SU-DHL-6 (cell line): ENCODE measurements around the gene MRGPRX3.

Experiments
- H2AFZ ChIP-seq: fragments of 200-600 bp; sonication (generic); 2 replicates; pipeline ENCODE4 v1.6.1; 2014; ENCODE audit warnings: low read depth, mild to moderate bottlenecking, moderate library complexity, mixed read lengths, antibody characterized with exemption, low read length; ENCODE audit not compliant: severe bottlenecking
- H3F3A ChIP-seq: fragments of 200-600 bp; shearing (Covaris generic); 2 replicates; pipeline ENCODE4 v1.6.0; 2016; ENCODE audit warnings: antibody characterized with exemption, mild to moderate bottlenecking; ENCODE audit not compliant: insufficient read depth
- H3K27ac ChIP-seq: fragments of 200-600 bp; sonication (generic); 2 replicates; pipeline ENCODE4 v1.5.1; 2016; ENCODE audit warnings: low read depth, mild to moderate bottlenecking, low read length, moderate library complexity, mixed read lengths
- H3K27me3 ChIP-seq: fragments of 200-600 bp; sonication (generic), shearing (Covaris generic); 2 replicates; pipeline ENCODE4 v1.6.0; 2014; ENCODE audit warnings: mild to moderate bottlenecking, low read length
- H3K36me3 ChIP-seq: fragments of 200-600 bp; sonication (generic); 2 replicates; pipeline ENCODE4 v1.6.1; 2014; ENCODE audit warnings: mild to moderate bottlenecking, low read length, mixed read lengths
- H3K4me2 ChIP-seq: fragments of 300-600, 200-600 bp; shearing (Covaris generic), sonication (generic); 2 replicates; pipeline ENCODE4 v1.6.0; 2014; ENCODE audit warnings: low read length, low read depth, mild to moderate bottlenecking; ENCODE audit not compliant: poor library complexity, severe bottlenecking
- H3K4me3 ChIP-seq: fragments of 200-600 bp; sonication (generic); 2 replicates; pipeline ENCODE4 v1.5.1; 2014; ENCODE audit warnings: antibody characterized with exemption, low read length, mild to moderate bottlenecking, mixed read lengths; ENCODE audit not compliant: insufficient read depth, poor library complexity, severe bottlenecking
- H3K79me2 ChIP-seq: fragments of 200-600 bp; sonication (generic); 2 replicates; pipeline ENCODE4 v1.6.1; 2014; ENCODE audit warnings: mild to moderate bottlenecking, low read length, moderate library complexity; ENCODE audit not compliant: insufficient read depth
- H3K9ac ChIP-seq: fragments of 200-600 bp; sonication (generic); 2 replicates; pipeline ENCODE4 v1.7.0; 2014; ENCODE audit warnings: mild to moderate bottlenecking, low read length
- H3K9me2 ChIP-seq: fragments of 200-600 bp; sonication (generic); replicated peaks from 2 replicates; pipeline ENCODE4 v1.6.1; 2014; ENCODE audit warnings: low read length; ENCODE audit not compliant: insufficient read depth
- H3K9me3 ChIP-seq: fragments of 200-600 bp; sonication (generic); 2 replicates; pipeline ENCODE4 v1.6.1; 2014; ENCODE audit warnings: low read length, mixed read lengths; ENCODE audit not compliant: insufficient read depth
- H4K20me1 ChIP-seq: fragments of 200-600 bp; sonication (generic); 2 replicates; pipeline ENCODE4 v1.6.1; 2014; ENCODE audit warnings: low read depth, mild to moderate bottlenecking, antibody characterized with exemption, low read length, moderate library complexity, mixed read lengths
- CTCF ChIP-seq: fragments of 200-600 bp; sonication (generic); IDR thresholded peaks from one replicate; pipeline ENCODE4 v1.5.1; 2017; ENCODE audit warnings: antibody characterized with exemption, mild to moderate bottlenecking, low read length, moderate library complexity; ENCODE audit not compliant: insufficient read depth, poor library complexity, severe bottlenecking
- EZH2phosphoT487 ChIP-seq: fragments of 200-600 bp; sonication (generic), shearing (Covaris generic); conservative IDR thresholded peaks from 2 replicates; pipeline ENCODE4 v1.6.1; 2018; ENCODE audit warnings: mild to moderate bottlenecking, antibody characterized with exemption, low read length, moderate library complexity, mixed read lengths

Gene MRGPRX3

GRCh38 chr11:18132341-18132740 is at the start of gene MRGPRX3:
TSS of gene MRGPRX3 (plus strand) at chr11:18132571. CDS start at chr11:18137203, 4,632 bp downstream.
- H3K27ac ChIP-seq = no peak within 1 kb of the TSS
- H3F3A ChIP-seq = no peaks in the 10 kb centered on the region
- no peaks in the 10 kb centered on the region for H4K20me1 ChIP-seq
- H3K36me3 ChIP-seq = no peaks in the 10 kb centered on the region
- H3K27me3 ChIP-seq = no peaks in the 10 kb centered on the region
- H3K9me2 ChIP-seq = no peaks in the 10 kb centered on the region
- H3K9me3 ChIP-seq = no peaks in the 10 kb centered on the region
- TF ChIP-seq EZH2phosphoT487 (no peak), CTCF (no peak)
- H3K79me2 ChIP-seq = no peaks in the 10 kb centered on the region
- no peak within 1 kb of the TSS for H2AFZ ChIP-seq
- H3K9ac ChIP-seq = no peak within 1 kb of the TSS
- H3K4me3 ChIP-seq = no peak within 1 kb of the TSS
- no peak within 1 kb of the TSS for H3K4me2 ChIP-seq

DNA sequence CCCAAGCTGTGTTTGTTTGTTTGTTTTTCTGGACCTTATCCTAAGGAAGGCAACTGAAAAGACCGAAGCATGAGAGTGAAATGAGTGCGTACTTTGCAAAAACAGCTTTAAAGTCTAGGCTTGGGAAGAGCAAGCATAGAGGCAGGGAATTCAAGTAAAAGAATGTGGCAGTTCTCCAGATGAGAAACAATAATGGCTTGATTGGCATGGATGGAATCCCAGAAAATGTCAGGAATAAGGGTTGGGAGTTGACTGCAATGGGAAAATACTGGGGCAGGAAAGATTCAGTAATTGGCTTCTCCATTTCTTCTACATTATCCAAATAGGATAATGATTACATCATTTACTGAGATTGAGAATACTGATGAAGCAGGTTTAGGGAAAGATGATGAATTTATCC is 44.0 kb upstream of the MRGPRX3 start:
- no peak overlapping the region for H3K4me3 ChIP-seq
- no peaks in the 10 kb centered on the region for H3K9me3 ChIP-seq
- H3F3A ChIP-seq = peaks cover 3% of the 10 kb centered on the region; the same call in 1 of the 2 replicates
- TF ChIP-seq EZH2phosphoT487 (no peak), CTCF (no peak)
- H2AFZ ChIP-seq = no peak overlapping the region
- H3K4me2 ChIP-seq = no peak overlapping the region
- H3K79me2 ChIP-seq = no peaks in the 10 kb centered on the region
- H3K9me2 ChIP-seq = no peaks in the 10 kb centered on the region
- no peak overlapping the region for H3K27ac ChIP-seq
- H3K9ac ChIP-seq = no peak overlapping the region
- H3K36me3 ChIP-seq = peaks cover 68% of the 10 kb centered on the region
- no peaks in the 10 kb centered on the region for H3K27me3 ChIP-seq
- H4K20me1 ChIP-seq = no peaks in the 10 kb centered on the region

GRCh38 chr11:18088966-18089365 is 43.4 kb upstream of the MRGPRX3 start:
- no peak for TF ChIP-seq EZH2phosphoT487
- TF ChIP-seq CTCF = no peak
- peaks cover 68% of the 10 kb centered on the region for H3K36me3 ChIP-seq
- H3K27ac ChIP-seq = no peak overlapping the region

More at GRCh38 chr11:18088966-18089365, 43.4 kb upstream of the MRGPRX3 start:
- Histone ChIP-seq H3K9me2 (no peaks in the 10 kb centered on the region), H3K9me3 (no peaks in the 10 kb centered on the region), H3K4me2 (no peak overlapping the region), H4K20me1 (no peaks in the 10 kb centered on the region), H3K27me3 (no peaks in the 10 kb centered on the region), H3F3A (peaks cover 3% of the 10 kb centered on the region; the same call in 1 of the 2 replicates), H2AFZ (no peak overlapping the region), H3K4me3 (no peak overlapping the region), H3K9ac (no peak overlapping the region), H3K79me2 (no peaks in the 10 kb centered on the region)
